GM12865 (cell line): ENCODE results near the gene TRAPPC10.

Experiments
- DNase-seq: peaks from one replicate; pipeline ENCODE4 v3.0.0; 2010; ENCODE audit warnings: low read depth
- H3K4me3 ChIP-seq: 2 replicates; pipeline ENCODE4 v1.5.1; 2011; ENCODE audit warnings: mild to moderate bottlenecking, low read depth, low read length, control low read depth
- CTCF ChIP-seq: IDR thresholded peaks from 2 replicates; pipeline ENCODE4 v1.5.1; 2011; ENCODE audit warnings: low read length, control low read depth, low read depth, inconsistent platforms; ENCODE audit not compliant: insufficient read depth; ENCODE audit errors: missing control alignments

The TRAPPC10 gene

DNA sequence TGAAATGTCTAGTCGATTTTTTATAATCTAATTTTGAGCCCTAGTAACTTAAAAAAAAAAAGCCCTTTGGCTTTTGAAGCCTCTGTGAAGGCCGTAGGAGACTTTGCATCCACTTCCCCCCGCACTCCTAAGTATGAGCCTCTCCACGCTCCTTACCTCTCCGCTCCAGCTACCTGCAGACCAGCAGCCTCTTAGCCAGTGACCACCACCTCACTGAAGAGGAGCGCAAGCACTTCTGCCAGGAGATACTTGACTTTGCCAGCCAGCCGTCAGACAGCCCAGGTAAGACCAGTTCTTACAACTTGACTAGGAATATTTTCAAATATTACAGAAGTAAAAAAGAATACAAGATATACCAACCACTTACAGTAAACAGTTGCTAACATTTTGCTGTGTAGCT is 67.7 kb downstream of the TRAPPC10 start:
- TF ChIP-seq CTCF: no peak
- no peak for DNase-seq
- no peak overlapping the region for H3K4me3 ChIP-seq

- TF ChIP-seq CTCF: no peak
- no peak overlapping the region for H3K4me3 ChIP-seq
- no peak for DNase-seq
These were observed 70.7 kb downstream of the TRAPPC10 start for GRCh38 chr21:44082648-44083440.

DNA sequence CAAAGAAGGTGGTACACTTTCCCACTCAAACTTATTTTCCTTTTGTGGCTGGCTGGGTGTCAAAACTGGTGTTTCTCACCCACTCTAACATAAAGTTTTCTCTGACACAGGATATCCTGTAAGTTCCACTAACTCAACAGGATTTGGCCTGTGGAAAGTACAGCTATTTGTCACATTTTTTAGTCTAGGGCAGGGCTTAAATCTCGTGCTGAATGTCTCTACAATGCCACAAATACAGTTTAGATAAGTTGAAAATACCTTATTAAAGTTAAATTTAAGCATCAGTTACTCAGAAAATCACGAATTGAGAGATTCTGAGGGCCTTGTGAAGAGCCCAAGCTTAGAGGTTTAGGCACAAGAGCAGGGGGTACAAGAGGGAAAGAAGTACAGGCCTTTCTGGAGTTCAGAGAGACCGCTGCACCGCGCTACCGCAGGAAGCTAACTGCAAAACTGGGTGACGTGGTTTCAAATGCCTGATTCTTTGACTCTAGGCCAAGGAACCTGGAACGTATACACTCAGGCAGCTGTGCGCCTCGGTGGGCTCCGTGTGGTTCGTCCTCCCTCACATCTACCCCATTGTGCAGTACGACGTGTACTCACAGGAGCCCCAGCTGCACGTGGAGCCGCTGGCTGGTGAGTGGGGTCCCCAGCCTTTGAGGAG is 71.7 kb downstream of the TRAPPC10 start:
- no peak for TF ChIP-seq CTCF
- no peak for DNase-seq
- no peak overlapping the region for H3K4me3 ChIP-seq

GRCh38 chr21:44084496-44085241 is 72.6 kb downstream of the TRAPPC10 start:
- DNase-seq: no peak
- TF ChIP-seq CTCF: no peak
- H3K4me3 ChIP-seq: no peak overlapping the region

GRCh38 chr21:44085491-44086321 is 73.6 kb downstream of the TRAPPC10 start:
- no peak for DNase-seq
- no peak for TF ChIP-seq CTCF
- no peak overlapping the region for H3K4me3 ChIP-seq

DNA sequence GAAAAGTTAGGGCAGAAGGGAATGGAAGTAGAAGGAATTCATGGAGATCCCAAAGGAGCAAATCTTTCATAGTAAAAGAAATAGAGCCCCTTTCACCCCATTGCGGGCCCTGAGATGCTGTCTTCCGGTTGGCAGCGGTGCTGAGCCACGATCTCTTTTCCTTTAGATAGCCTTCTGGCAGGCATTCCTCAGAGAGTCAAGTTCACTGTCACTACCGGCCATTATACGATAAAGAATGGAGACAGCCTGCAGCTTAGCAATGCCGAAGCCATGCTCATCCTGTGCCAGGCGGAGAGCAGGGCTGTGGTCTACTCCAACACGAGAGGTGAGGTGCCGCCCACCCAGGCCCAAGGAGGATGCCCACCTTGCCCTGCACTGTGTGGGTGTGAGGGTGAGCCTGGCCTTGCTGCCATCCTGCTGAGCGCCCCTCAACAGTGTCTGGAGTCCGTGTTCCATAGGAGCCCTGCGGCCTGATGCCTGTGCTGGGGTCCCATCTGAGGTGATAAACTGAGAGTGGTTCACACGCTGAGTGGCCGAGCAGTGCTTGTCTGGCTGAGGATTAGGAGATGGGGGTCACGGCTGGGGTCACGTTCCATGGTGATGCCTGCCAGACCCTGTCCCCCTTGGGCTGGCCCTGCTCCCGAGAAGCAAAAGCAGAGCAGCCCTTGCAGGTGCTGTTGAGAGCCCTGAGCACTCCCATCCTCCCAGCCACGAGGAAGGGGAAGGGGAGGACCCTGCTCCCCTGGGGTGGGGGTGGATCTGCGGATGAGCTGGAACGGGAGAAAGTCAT is 74.7 kb downstream of the TRAPPC10 start:
- TF ChIP-seq CTCF: no peak
- no peak overlapping the region for H3K4me3 ChIP-seq

More for the DNA sequence above, 74.7 kb downstream of the TRAPPC10 start:
- DNase-seq: no peak
